Activated T-cell treated with anti-CD3 and anti-CD28 coated beads, Interleukin-2, amount 50 U/mL, for 1 hour (primary cell): ENCODE results near the gene ERC1.
"Not testable (repeated sequence)": the region's sequence is repeated elsewhere in the genome, so short reads cannot be mapped to it uniquely, and the experiment has no call there.

Source experiments
- DNase-seq: peaks from one replicate; pipeline ENCODE4 v3.0.0-alpha.2; 2020

Gene ERC1

DNA sequence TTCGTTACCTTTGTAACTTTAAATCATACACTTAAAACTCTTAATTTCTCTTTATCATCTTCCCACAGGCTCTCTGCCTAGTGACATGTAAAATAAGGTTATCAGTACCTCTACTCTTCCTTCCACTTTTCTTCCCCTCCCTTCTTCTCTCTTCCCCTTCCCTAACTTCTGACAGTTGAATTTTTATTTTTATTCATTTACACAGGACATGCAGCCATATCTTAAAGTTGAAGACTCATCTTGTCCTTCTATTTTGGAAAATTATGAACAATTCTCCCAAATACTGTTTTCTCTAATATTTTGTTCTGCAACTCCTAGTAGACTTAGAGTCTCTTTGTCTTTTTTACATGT lies 339.4 kb downstream of the ERC1 start:
- no peak for DNase-seq

DNA sequence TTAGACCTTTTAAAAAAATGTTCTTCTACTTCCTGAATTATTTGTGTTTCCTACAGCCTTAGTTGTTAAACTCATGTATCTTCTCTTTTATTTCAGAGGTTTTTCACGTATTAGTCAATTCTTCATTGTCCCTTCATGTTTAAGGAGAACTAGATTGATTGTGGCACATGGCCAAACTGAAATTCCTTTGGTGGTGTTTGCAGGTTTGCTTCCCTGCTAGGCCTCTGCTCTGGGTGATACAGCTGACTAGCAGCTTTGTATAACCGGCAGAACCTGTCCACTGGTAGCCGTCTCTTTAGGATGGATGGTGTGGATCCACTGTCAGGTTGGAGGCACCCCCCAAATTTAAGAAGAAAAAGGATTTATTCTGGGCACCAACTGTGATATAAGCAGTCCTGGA lies 341.3 kb downstream of the ERC1 start:
- DNase-seq: no peak

DNA sequence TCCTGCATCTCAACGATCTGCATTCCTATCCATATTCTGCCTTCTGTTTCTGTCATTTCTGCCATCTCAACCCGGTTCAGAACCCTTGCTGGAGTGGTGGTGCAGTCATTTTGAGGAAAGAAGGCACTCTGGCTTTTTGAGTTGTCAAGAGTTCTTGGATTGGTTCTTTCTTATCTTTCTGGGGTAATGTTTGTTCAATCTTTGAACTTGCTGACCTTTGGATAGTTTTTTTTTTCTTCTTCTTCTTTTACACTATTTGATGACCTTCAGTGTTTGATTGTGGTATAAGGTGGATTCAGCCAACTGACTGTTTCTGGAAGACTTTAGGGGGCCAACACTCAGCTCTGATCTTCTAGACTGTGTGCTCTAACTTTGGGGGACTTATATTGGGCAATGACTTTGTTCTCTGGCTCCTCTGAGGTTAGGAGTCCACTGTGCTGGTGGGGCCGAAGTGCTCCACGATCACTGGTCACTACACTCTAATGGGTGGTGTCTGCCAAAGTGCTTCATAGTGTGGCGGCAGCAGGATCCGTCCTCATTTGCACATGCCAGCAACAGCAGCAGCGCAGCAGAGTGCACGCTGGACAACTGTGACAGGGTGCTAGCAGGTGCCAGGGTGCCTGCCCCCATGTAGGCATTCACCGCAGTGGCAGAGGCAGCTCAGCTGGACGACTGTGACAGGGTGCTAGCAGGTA lies 347.6 kb downstream of the ERC1 start:
- DNase-seq: no peak

DNA sequence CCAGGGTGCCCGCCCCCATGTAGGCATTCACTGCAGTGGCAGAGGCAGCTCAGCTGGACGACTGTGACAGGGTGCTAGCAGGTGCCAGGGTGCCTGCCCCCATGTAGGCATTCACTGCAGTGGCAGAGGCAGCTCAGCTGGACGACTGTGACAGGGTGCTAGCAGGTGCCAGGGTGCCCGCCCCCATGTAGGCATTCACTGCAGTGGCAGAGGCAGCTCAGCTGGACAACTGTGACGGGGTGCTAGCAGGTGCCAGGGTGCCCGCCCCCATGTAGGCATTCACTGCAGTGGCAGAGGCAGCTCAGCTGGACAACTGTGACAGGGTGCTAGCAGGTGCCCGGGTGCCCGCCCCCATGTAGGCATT lies 348.1 kb downstream of the ERC1 start:
- DNase-seq: not testable (repeated sequence)

DNA sequence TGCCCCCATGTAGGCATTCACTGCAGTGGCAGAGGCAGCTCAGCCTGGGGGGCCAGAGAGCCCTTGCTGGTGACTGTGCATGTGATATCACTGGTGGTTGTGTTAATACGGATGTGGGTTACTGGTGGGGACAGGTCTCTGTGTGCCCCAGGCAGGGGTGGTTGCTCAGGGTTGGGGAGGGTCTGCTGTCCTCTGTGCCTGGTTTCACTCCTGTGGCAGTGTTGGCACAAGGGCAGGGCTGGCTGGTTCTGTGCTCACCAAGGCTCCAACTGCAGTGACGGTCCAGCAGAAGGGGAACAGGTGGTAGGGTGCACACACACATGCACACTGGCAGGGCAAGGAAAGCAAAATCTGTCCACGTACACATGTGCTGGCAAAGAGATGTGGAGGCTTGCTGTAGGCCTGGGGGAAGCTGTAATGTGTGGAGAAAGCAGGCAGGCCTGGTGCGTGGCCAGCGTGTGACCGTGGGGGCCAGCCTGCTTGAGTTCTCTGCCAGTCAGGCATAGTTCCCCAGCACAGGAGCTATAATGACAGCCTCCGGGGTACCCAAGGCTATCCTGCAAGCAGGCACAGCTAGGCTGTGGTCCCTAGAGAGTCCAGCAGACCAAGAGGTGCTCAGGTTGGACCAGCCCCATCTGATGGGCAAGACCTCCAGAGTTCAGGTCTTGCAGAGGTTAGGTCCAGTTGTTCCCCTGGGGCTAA lies 348.7 kb downstream of the ERC1 start:
- DNase-seq: no peak

DNA sequence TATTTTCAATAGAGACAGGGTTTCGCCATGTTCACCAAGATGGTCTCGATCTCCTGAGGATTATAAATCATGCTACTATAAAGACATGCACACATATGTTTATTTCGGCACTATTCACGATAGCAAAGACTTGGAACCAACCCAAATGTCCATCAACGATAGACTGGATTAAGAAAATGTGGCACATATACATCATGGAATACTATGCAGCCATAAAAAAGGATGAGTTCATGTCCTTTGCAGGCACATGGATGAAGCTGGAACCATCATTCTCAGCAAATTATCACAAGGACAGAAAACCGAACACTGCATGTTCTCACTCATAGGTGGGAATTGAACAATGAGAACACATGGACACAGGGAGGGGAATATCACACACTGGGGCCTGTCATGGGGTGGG lies 350.2 kb downstream of the ERC1 start:
- not testable (repeated sequence) for DNase-seq

DNA sequence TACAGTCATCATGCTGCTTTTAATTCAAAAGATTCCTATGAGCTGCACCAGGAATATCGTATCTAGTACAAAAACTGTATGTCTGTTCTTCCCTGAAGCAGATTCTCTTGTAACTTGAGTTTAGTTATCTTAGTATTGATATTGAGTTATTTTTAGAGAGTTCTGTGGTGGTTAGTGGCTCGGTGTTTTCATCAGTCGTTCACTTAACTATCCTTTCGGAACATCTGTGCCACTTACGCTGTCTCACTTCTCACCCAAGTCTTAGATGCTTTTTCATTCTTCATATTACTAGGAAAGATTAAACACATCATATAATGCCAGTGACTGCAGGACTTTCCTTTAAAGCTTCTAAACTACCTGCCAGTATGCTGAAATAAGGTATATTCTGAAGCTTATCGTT lies 352.4 kb downstream of the ERC1 start:
- DNase-seq: no peak

DNA sequence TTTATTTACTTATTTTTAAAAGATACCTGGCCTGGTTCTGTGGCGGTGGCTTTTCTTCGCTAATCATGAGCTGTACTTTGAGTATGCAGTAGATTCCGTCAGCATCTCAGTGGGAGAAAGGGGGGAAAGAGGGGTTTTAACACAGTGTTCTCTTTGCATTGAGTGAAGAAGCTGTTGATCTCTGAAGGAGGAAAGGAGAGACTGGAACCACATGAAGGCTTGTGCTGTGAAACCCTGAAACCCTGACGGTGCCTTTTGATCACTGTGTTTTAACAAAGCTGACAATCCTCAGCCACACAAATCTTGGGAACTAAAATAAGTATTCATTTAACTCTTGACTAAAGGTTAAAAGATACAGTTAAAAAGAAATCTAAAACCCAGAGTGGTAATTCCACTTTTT lies 353.2 kb downstream of the ERC1 start:
- DNase-seq: no peak

DNA sequence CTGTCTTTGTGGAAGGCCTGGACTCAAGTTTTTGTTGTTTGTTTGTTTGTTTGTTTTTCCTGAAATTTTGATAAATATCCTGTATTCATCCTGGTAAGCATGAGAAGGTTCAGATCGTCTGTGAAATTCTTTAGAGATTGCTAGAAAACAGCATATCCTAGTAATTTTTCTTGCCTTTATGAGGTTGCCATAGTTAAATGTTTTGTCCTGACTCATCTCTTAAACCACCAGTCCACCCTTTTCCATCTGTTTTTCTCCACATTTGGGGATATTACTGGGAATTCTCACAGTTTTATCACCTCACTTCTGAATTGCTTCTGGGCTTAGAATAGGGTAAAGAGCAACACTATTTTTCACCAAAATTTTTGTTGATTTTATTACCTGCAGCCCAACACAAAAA lies 355.1 kb downstream of the ERC1 start:
- no peak for DNase-seq

DNA sequence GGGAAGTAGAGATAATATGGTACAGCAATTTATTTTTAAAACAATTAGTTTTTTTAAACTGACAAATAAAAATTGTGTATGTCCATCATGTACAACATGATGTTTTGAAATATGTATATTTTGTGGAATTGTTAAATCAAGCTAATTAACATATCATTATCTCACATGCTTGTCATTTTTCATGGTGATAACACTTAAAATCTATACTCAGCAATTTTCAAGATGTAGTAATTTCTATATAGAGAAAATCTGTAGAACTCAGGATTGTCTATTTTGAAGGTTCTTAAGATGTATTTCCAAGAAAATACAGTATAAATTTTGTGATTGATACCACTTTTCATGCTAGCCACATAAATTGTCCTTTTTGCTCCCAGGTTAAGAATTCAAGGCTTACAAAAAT lies 356.3 kb downstream of the ERC1 start:
- no peak for DNase-seq

DNA sequence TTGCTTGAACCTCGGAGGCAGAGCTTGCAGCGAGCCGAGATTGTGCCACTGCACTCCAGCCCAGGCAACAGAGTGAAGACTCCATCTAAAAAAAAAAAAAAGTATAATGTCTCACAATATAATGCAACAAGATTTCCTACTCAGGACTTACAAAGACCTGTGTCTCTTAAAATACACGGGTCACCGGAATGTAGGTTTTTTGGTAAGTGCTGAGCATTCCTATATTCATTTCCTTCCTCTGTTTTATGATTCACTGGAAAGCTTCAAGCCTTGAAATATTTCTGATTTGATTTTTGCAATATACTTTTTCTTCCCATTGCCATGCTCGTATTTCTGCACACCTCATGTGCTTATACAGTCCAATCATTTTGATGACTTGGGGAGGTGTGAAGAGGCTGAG lies 357.6 kb downstream of the ERC1 start:
- DNase-seq: no peak

DNA sequence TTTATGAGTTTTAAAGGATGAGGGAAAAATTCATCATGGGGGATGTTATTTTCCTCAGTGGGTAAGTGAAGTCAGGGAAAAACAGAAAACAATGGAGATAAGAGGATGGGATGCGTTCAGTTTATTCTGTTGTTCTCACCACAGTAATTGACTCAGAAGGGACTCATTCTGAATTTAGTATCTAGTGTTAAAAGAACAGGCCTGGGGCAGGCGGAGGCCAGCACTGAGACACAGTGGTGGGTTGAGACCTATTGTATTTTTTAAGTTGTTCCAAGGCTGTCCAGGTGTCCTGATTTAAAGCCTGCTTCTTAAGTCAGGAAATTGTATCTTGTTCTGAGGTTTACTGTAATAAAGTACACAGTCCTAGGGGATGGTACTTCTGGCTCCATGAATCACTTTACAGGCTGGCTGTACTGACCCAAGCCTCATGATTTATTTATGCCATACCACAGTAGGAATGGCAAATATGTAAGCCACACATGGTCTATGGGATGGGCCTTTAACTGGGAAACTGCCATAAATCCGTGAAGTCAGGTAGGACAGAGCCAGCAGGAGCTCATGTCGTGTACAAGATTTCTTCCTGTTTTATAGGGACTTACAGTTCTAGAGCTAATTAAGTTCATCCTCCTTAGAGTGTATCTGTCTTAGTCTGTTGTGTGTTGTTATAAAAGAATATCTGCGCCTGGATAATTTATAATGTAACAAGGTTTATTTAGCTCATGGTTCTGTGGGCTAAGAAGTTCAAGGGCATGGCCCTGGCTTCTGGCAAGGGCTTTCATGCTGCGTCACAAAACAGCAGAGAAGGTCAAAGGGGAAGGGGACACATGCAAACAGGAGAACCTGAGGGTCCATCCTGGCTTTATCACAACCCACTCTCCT lies 359.3 kb downstream of the ERC1 start:
- DNase-seq: no peak

DNA sequence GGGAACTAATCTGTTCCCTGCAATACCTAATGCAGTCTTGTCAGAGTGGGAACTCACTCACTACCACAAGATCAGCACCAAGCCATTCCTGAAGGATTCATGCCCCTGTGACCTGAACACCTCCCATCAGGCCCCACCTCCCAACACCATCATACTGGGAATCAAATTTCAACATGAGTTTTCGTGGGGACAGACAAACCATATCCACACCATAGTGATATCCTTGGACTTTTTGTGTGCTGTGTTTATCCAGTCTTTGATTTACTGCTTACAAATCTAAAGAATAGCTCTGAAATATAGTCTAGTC lies 359.9 kb downstream of the ERC1 start:
- DNase-seq: no peak

DNA sequence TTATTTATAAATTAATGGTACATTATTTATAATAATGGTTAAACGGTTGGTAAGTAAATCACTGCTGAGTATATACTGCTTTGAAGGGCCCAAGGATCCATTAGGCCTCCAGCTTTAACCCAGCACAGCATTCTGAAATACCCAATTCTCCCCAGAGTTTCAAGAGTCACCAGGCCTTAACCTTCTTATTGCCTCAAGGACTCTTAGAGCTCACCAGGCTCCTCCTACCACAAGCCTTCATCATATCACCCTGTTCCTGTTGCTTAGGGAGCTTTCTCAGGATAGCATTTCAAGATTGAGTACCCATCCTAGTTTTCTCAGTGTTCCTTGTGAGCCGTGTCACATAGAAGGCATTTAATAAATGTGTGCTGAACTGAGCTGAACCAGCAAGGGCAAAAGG lies 360.9 kb downstream of the ERC1 start:
- no peak for DNase-seq

DNA sequence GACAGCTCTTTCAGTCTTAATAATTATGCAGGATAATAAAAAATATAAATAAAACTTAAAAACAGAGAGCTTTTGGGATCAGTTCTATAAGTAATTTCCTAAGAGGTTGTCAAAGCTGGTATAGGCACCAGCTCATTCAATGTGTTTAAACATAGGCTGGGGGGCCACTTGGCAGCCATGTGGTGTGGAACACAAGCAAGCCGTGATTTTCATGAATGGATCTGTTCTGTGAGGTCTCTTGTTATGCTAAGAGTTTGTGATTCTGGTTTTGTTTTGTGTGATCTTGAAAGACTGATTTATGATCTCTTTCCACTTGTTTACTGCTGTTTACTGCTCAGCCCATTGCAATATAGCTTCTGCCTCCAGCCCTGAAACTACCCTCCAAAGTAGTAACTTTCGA lies 362.4 kb downstream of the ERC1 start:
- no peak for DNase-seq

DNA sequence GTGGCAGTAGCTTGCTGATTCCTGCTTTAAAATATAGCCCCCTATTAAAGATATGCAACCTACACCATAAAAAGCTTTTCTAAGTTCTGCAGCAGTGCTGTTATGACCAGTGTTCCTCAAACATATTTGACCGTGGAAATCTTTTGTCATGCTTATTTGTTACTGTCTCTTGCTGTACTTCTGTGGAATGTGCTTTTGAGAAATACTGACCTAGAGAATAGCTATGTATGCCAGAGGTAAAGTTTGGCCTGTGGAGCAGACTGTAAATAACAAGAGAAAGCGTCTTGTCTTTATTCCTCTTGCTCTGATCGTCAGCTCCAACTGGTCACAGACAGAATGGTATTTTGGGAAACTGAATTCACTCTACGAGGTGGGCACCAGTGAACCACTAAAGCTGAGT lies 364.4 kb downstream of the ERC1 start:
- no peak for DNase-seq

DNA sequence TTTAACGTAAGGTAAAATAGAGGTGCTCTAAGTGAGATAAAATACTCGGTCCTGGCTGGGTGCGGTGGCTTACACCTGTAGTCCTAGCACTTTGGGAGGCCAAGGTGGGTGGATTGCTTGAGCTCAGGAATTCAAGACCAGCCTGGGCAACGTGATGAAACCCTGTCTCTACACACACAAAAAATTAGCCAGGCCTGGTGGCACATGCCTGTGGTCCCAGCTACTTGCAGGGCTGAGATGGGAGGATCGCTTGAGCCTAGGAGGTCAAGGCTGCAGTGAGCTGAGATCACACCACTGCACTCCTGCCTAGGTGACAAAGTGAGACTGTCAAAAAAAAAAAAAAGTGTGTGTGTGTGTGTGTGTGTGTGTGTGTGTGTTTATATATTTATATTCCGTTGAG lies 364.8 kb downstream of the ERC1 start:
- DNase-seq: not testable (repeated sequence)

DNA sequence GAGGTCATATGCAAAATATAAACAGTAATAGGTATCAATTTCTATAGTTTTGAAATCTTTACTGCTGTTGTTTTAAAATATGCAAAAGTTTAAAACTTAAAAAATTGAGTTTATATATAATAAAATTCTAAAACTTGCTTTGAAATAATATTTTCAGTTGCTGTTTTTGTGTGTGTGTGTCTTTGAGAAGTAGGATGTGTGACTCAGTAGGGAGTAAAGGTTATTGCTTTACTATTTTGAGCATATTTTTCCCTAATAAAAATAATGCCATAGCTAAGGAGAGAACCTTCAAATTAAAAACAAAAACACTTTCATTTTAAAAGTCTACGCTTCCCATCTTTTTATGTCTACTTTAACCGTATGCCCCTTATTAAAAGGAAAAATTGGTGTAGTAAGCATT lies 365.3 kb downstream of the ERC1 start:
- DNase-seq: no peak

DNA sequence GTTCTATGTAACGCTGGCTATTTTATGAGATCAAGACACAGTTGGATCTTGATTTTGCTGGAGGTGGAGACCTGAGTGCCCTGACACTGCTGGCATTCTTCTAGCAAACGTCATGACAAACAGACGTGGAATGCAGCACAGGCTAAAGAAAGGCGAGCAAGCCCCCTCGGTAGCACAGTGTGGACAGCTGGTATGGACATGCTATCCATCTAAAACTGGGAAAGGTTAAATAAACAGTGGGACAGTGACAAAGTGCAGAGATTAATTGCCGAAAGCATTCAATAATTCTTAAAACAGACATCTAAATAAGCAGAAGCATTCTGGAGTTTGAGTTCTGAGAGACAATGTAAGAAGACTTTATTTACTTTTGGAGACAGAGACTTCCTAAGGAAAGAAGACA lies 366.1 kb downstream of the ERC1 start:
- no peak for DNase-seq

DNA sequence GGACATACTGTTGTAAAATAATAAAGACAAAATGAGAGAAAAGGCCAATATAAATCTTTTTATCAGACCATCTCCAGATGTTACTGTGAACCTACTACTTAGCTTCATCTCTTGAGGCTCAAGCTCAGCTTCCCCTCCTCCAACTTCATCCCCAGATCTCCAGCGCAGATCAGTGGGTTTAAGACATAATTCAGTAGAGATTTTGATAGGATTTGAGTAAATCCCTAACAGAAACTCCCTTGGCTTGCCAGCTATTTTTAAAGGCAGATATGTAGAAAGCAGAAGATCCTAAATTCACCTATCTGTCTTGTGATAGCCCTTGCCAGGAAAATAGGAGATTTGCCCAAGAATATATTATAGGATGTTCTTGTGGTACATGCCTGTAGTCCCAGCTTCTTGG lies 366.7 kb downstream of the ERC1 start:
- no peak for DNase-seq

DNA sequence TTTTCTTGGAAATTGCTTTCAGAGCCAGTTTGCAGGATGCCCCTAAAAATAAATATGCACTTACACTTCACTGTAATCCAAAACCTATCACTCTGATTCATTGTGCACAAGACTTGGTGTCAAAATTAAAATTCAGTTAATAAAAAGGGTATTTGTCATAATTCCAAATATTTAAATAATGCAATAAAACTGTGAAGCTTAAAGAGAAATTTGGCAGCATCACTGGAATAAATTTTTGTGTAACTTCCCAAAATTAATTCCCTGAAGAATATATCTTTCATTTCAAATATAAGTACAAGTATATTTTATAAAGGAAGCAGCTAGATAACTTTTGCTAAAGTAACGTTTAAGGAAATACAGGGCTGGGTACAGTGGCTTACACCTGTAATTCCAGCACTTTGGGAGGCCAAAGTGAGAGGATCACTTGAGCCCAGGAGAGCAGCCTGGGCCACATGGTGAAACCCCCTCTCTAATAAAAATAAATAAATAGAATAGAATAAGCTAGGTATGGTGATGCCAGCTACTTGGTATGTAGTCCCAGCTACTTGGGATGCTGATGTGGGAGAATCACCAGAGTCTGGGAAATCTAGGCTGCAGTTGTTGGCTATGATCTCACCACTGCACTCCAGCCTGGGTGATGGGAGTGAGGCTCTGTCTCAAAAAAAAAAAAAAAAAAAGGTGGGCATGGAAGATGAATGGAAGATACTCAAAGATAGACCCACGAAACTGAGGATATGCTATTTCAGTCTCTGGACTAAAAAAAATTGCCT lies 369.6 kb downstream of the ERC1 start:
- no peak for DNase-seq

DNA sequence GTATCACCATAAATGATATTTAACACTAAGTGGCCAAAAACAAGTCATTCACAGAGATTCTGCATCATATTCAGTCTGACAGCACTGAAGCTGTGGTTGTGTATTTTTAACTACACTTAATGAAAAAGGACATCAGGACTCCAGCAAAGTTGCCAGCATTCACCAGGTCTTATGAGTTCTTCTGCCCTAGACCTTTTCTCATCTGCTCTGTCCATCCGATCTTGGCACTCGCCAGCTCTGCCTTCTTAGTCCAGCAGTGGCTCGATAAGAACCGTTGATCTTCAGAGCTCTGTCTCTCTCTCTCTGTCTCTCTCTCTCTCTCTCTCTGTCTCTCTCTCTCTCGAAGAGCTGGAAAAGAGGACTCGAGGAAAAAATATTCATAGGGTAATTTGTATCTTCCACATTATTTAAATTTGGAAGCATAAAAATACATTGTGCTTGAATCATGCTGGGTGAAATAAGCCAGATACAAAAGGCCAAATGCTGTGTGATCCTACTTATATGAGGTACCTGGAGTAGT lies 371.2 kb downstream of the ERC1 start:
- DNase-seq: no peak

DNA sequence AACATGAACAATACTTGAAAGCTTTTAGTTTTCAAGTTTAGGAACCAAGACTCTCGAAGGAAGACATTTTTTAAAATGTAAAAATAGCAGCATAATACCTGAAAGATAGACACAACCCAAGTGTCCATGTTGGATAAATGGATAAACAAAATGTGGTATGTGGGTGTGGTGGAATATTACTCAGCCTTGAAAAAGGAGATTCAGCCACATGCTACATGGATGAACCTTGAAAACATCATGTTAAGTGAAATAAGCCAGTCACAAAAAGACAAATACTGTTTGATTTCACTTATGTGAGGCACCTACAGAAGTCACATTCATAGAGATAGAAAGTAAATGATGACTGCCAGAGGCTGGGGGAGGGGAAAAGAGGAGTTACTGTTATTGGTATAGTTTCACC lies 374.7 kb downstream of the ERC1 start:
- DNase-seq: no peak
